ENCODE measurements around the gene LTBP1.

GRCh38 chr2:33131111-33131510 lies 184.4 kb downstream of the LTBP1 start:
- TF ChIP-seq CTCF (IDR thresholded peaks at IDR 0.05) (no peak), POLR2A (IDR thresholded peaks at IDR 0.05) (no peak), POLR2AphosphoS5 (IDR thresholded peaks at IDR 0.05) (no peak)
